ENCODE measurements around the gene ZNF470.
A peak's percentile ranks its signal among the peaks of the same experiment; 100 is the strongest.

ZNF470 gene

GRCh38 chr19:56567274-56568120 is at the start of gene ZNF470:
Gene ZNF470, plus strand, starts transcription at chr19:56567468. Its CDS starts 2,844 bp downstream, at chr19:56570312.
- peak; percentile 55 for DNase-seq (ENCODE audit: low read depth)

GRCh38 chr19:56525214-56525860 is 41.9 kb upstream of the ZNF470 start:
- DNase-seq (ENCODE audit: low read depth), result no peak

GRCh38 chr19:56537442-56537841 is 29.8 kb upstream of the ZNF470 start:
- no peak for DNase-seq (ENCODE audit: low read depth)

DNA sequence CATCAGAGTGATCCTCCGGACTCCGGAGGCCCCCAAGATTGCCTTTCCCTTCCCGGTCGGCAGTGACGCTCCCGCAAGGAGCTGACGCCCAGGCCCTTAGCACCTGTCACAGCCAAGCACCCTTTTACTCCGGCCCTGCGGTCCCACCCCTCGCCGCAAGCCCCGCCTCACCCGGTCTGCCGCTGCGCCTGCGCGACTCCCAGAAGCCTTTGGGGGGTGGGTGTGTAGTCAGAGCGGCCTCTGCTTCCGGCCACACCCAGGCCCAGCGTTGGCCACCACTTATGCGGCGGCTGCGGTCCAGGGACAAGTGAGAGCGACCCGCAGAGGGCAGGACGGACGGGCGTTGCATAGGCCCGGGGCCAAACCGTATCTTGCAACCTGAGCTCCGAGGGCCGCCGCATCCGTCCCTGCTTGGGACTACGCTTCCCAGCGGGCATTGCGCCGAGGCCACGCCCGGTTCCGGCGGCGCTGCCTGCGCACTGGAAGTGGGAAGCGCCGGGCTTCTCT is 29.0 kb upstream of the ZNF470 start:
- DNase-seq (ENCODE audit: low read depth), result peak; percentile 52

DNA sequence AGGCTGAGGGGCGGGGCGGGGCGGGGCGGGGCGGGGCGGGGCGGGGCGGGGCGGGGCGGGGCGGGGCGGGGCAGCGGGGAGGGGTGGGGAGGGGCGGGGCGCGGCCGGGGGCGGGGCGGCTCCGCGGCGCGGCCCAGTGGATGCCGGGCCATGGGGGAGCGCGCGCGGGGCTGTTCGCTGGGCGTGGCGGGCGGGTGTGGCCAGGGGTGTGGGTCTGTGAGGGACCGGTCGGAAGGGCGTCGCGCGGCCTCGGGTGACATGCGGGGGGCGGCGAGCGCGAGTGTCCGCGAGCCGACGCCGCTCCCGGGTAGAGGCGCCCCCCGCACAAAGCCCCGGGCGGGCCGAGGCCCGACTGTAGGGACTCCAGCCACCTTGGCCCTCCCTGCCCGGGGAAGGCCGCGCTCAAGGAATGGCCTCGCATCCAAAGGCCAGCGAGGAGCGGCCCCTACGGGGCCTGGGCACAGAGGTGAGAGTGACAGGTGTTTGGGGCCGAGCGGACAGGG is 28.5 kb upstream of the ZNF470 start, which contains the start of gene ZFP28:
TSS of gene ZFP28 (plus strand) at position 188 of the 503 bp plus-strand sequence. CDS start at position 259, 71 bp downstream.
- DNase-seq (ENCODE audit: low read depth), result no peak

DNA sequence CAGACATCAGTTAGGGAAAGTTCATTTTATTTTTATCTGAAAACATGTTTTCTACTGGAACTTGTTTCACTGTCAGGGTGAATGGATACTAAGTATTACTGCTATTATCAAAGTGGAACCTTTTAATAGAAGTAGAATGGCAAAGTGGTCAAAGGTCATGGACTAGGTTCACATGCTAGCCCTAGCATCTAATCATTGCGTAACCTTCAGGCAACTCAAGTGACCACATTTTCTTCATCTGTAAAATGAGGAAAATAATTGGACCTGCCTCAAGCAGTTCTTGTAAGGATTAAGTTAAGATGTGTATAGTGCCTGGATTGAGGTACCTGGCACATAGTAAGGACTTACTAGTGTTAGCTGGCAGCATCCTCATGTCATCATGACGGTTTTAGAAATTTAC is 23.5 kb upstream of the ZNF470 start:
- DNase-seq (ENCODE audit: low read depth), result no peak

DNA sequence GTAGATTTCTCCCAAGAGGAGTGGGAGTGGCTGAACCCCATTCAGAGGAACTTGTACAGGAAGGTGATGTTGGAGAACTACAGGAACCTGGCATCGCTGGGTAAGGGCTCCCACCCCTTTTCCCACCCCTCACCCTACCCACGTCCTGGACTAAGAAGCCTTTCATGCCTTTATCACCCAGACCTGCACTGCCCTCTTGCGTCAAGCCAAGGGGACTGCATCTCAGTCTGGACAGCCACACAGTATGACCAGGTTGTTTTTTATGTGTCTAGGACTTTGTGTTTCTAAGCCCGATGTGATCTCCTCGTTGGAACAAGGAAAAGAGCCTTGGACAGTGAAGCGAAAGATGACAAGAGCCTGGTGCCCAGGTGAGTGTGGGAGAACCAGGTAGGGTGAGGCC is 19.7 kb upstream of the ZNF470 start:
- DNase-seq (ENCODE audit: low read depth), result no peak

DNA sequence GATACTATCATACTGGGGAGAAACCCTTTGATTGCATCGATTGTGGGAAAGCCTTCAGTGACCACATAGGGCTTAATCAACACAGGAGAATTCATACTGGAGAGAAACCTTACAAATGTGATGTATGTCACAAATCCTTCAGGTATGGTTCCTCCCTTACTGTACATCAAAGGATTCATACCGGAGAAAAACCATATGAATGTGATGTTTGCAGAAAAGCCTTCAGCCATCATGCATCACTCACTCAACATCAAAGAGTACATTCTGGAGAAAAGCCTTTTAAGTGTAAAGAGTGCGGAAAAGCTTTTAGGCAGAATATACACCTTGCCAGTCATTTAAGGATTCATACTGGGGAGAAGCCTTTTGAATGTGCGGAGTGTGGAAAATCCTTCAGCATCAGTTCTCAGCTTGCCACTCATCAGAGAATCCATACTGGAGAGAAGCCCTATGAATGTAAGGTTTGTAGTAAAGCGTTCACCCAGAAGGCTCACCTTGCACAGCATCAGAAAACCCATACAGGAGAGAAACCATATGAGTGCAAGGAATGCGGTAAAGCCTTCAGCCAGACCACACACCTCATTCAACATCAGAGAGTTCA is 12.9 kb upstream of the ZNF470 start:
- no peak for DNase-seq (ENCODE audit: low read depth)

- DNase-seq (ENCODE audit: low read depth), result no peak
Observed at GRCh38 chr19:56562766-56563165, 4.5 kb upstream of the ZNF470 start.

GRCh38 chr19:56566904-56567273 is 379 bp upstream of the ZNF470 start:
- peak; percentile 0 for DNase-seq (ENCODE audit: low read depth)

DNA sequence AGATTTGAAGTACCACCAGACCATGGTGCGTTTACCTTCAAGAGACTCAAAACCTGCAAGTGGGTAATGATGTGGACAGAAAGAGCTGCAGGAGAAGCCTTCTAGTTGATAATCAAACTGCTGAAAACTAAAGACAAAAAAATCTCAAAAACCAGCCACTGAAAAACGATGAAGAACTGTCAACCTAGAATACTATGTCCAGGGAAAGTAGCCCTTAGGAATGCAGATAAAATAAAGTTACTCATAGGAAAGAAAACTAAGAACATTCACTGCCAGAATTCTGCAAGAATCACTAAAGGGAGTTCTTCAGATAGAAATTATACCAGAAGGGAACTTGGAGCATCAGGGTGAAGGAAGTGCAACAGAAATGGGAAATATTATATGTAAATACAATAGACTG is 5.3 kb downstream of the ZNF470 start:
- no peak for DNase-seq (ENCODE audit: low read depth)

DNA sequence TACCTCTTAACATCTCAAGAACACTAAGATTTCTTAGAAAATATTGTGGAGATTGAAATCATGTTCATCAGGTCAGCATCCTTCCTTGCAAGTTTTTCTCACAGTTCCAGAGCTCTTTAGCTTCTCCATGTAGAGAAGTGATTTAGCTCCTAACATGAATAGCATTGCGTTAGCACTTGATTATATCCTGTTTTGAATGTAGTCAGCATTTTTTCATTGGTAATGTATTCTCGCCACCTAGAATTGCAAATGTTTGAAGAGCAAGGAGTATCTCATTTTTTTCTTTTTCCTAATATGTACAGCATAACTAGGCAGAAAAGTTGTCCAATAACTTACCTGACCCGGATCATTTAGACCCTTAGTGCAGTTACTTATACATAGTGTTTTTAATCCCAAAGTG is 6.6 kb downstream of the ZNF470 start:
- DNase-seq (ENCODE audit: low read depth), result no peak

DNA sequence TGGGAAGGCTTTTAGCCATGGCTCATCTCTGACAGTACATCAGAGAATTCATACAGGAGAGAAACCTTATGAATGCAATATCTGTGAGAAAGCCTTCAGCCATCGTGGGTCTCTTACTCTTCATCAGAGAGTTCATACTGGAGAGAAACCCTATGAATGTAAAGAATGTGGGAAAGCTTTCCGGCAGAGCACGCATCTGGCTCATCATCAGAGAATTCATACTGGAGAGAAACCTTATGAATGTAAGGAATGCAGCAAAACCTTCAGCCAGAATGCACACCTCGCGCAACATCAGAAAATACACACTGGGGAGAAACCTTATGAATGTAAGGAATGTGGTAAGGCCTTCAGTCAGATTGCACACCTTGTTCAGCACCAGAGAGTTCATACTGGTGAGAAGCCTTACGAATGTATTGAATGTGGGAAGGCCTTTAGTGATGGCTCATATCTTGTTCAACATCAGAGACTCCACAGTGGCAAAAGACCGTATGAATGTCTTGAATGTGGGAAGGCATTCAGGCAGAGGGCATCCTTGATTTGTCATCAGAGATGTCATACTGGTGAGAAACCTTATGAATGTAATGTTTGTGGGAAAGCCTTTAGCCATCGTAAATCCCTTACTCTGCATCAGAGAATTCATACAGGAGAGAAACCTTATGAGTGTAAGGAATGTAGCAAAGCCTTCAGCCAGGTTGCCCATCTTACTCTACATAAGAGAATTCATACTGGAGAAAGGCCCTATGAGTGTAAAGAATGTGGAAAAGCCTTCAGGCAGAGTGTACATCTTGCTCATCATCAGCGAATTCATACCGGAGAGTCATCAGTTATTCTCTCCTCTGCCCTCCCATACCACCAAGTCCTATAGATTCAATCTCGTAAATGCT is 10.7 kb downstream of the ZNF470 start:
- DNase-seq (ENCODE audit: low read depth), result no peak

- no peak for DNase-seq (ENCODE audit: low read depth)
Observed at GRCh38 chr19:56594446-56594782, 27.1 kb downstream of the ZNF470 start.

GRCh38 chr19:56594783-56595547 is 27.7 kb downstream of the ZNF470 start, which contains the start of gene ZNF71:
Gene ZNF71, plus strand, starts transcription at chr19:56595302. Its CDS starts 6,257 bp downstream, at chr19:56601559.
- peak; percentile 34 for DNase-seq (ENCODE audit: low read depth)

DNA sequence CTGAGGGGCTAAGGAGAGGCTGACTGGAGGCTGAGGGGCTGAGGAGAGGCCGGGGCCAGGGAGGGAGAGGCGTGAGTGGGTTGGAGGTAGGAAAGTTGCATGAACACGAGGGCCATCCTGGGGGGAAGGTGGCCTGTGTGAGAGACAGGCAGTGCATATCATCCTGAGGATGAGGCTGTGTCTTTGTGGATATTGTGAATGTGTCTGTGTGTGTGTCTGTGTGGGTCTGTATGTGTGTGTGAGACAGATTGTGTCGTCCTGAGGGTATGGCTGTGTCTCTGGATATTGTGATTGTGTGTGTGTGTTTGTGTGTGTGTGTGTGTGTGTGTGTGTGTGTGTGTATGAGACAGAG is 28.3 kb downstream of the ZNF470 start:
- DNase-seq (ENCODE audit: low read depth), result no peak

DNA sequence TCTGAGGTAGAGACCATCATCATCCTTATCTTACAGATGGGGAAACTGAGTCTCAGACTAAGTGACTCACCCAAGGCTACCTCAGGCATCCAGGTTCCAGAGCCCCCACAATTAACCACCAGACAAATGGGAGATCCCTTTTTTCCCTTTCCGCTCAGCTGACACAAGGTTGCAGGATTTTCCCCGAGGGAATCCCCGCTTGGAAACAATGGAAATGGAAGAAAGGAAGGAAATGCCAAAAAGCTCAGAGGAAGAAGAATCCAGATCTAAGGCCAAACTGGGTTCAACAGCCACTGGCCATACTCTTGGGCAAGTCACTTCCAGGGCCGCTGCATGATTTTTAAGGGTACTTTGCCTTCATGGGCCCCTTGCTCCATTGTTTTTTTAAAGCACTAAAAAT is 29.4 kb downstream of the ZNF470 start:
- no peak for DNase-seq (ENCODE audit: low read depth)

- DNase-seq (ENCODE audit: low read depth), result no peak
Observed at GRCh38 chr19:56597696-56598095, 30.4 kb downstream of the ZNF470 start.

GRCh38 chr19:56601375-56601774 is 34.1 kb downstream of the ZNF470 start:
- DNase-seq (ENCODE audit: low read depth), result peak; percentile 14

- DNase-seq (ENCODE audit: low read depth), result no peak
Observed at GRCh38 chr19:56603829-56604228, 36.6 kb downstream of the ZNF470 start.
